OCI-LY7 (cell line): ENCODE data around the gene PEBP1. TPM values are rescaled to one million over a fixed set of nuclear protein-coding genes. Genes with fewer than 3 reads are reported as not detected.
"Not testable (repeated sequence)": the region's sequence is repeated elsewhere in the genome, so short reads cannot be mapped to it uniquely, and the experiment has no call there.

Experiments
- BruUV-seq: library from RNA; stranded (reverse); fragments of 400-500 nt; replicated peaks from 2 replicates; lab custom pipeline; 2021; lab: Mats Ljungman, UMichigan
- CTCF ChIA-PET: fragments of 300-600 bp; sonication (Branson Sonifier 250); formaldehyde crosslinking; loops from one replicate; lab custom pipeline; 2022; ENCODE audit warnings: antibody characterized with exemption; ENCODE audit not compliant: unreplicated experiment; lab: Charles Lee
- POLR2A ChIA-PET: fragments of 300-600 bp; sonication (Branson Sonifier 250); formaldehyde crosslinking; loops from one replicate; lab custom pipeline; 2022; ENCODE audit warnings: antibody characterized with exemption; lab: Charles Lee
- DNase-seq: peaks from one replicate; pipeline ENCODE4 v3.0.0-alpha.2; 2015; ENCODE audit warnings: low spot score
- H2AFZ ChIP-seq: fragments of 200-600 bp; sonication (generic), shearing (Covaris generic); 2 replicates; pipeline ENCODE4 v1.6.1; 2014; ENCODE audit warnings: mild to moderate bottlenecking, antibody characterized with exemption, low read length, moderate library complexity
- H3K27ac ChIP-seq: fragments of 200-600 bp; sonication (generic); 2 replicates; pipeline ENCODE4 v1.5.1; 2014; ENCODE audit warnings: mixed run types, low read depth, mild to moderate bottlenecking, moderate library complexity, low read length, inconsistent platforms; ENCODE audit not compliant: poor library complexity, severe bottlenecking
- H3K36me3 ChIP-seq: fragments of 200-600 bp; sonication (generic); 2 replicates; pipeline ENCODE4 v1.6.1; 2014; ENCODE audit warnings: mild to moderate bottlenecking, antibody characterized with exemption, low read length, moderate library complexity, mixed read lengths; ENCODE audit not compliant: insufficient read depth
- H3K4me1 ChIP-seq: fragments of 200-600 bp; sonication (generic); 2 replicates; pipeline ENCODE4 v1.5.1; 2014; ENCODE audit warnings: mild to moderate bottlenecking, low read length; ENCODE audit not compliant: insufficient read depth, poor library complexity, severe bottlenecking
- H3K4me2 ChIP-seq: fragments of 200-600 bp; sonication (generic); 2 replicates; pipeline ENCODE4 v1.6.1; 2014; ENCODE audit warnings: mild to moderate bottlenecking, low read length
- H3K4me3 ChIP-seq: fragments of 200-600 bp; sonication (generic); 2 replicates; pipeline ENCODE4 v1.5.1; 2014; ENCODE audit warnings: mild to moderate bottlenecking, low read depth, low read length; ENCODE audit not compliant: poor library complexity, severe bottlenecking
- H3K79me2 ChIP-seq: fragments of 200-600 bp; sonication (generic); 2 replicates; pipeline ENCODE4 v1.6.1; 2016; ENCODE audit warnings: low read depth, mild to moderate bottlenecking, low read length, moderate library complexity, mixed read lengths; ENCODE audit not compliant: insufficient read depth
- H3K9me2 ChIP-seq: fragments of 200-600 bp; sonication (generic); 2 replicates; pipeline ENCODE4 v1.6.1; 2016; ENCODE audit warnings: mild to moderate bottlenecking, low read length, mixed read lengths; ENCODE audit not compliant: insufficient read depth
- H3K9me3 ChIP-seq: fragments of 200-600 bp; sonication (generic); 2 replicates; pipeline ENCODE4 v1.6.1; 2014; ENCODE audit warnings: mild to moderate bottlenecking, mixed run types, low read length, mixed read lengths
- H4K20me1 ChIP-seq: fragments of 200-600 bp; sonication (generic); 2 replicates; pipeline ENCODE4 v1.6.1; 2014; ENCODE audit warnings: mild to moderate bottlenecking, antibody characterized with exemption, low read length, moderate library complexity, mixed read lengths; ENCODE audit not compliant: insufficient read depth
- EZH2phosphoT487 ChIP-seq: fragments of 200-600 bp; sonication (generic); IDR thresholded peaks from 2 replicates; pipeline ENCODE4 v1.6.1; 2018; ENCODE audit warnings: low read depth, borderline replicate concordance, mild to moderate bottlenecking, mixed run types, antibody characterized with exemption, low read length, moderate library complexity, mixed read lengths
- intact Hi-C: fragments of 100-400 bp; cut with micrococcal nuclease; formaldehyde crosslinking; loops from one replicate; pipeline ENCODE4 v1.10.0; 2022; ENCODE audit not compliant: unreplicated experiment
- total RNA-seq, 2 experiments: library from RNA; depleted of rRNA in 1 of 2; stranded (reverse); fragments of >200 nt in 1 of 2; shearing (Covaris generic) in 1 of 2; gene quantifications; 2 replicates each; pipeline ENCODE4 v1.2.3, GENCODE V29; 2014 to 2022
- TF ChIP-seq, protein P1 (sequence below): fragments of 200-600 bp; sonication (generic); conservative IDR thresholded peaks from 2 replicates; pipeline ENCODE4 v1.5.1; 2014; ENCODE audit warnings: mild to moderate bottlenecking, antibody characterized with exemption, low read length, moderate library complexity, mixed read lengths

The PEBP1 gene
- total RNA-seq, 2 experiments from 2014 or later, result 128 to 154 TPM

DNA sequence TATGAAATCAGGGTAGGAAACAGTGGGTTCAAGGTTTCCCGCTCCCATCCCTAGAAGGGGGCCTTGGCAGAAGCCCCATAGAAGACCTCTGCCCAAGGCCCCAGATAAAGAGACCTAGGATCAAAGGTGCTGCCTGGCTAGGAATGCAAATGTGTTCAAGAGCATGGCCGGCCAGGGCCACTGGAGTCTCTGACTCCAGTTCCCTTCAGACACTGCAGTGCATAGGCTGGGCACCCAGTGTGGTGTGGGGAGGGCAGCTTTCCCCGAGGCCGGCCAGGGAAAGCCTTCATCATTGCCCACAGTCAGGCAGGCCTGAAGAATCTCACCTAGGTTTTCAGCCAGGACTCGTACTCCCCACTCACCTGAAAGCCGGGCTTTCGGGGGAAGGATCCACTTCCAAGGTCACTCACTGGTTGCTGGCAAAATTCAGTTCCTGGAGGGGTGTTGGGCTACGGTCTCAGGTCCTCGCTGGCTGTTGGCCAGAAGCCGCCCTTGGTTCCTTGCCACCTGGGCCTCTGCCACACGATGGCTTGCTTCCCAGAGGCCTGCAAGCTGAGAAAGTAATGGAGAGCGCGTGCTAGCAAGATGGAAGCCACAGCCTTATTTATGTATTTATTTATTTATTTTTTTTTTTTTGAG, 9.7 kb upstream of the PEBP1 start:
- no TSS peak for BruUV-seq
- Histone ChIP-seq H3K4me2 (no peak overlapping the region), H3K9me3 (no peaks in the 10 kb centered on the region), H3K9me2 (no peaks in the 10 kb centered on the region), H3K79me2 (no peaks in the 10 kb centered on the region), H3K4me1 (no peaks in the 10 kb centered on the region), H4K20me1 (no peaks in the 10 kb centered on the region), H3K4me3 (no peak overlapping the region), H2AFZ (no peak overlapping the region), H3K27ac (no peak overlapping the region), H3K36me3 (no peaks in the 10 kb centered on the region)
- CTCF ChIA-PET, result no interaction called here
- intact Hi-C loops, result no loop called here
- DNase-seq, result no peak
- no peak for TF ChIP-seq EZH2phosphoT487
- TF ChIP-seq, protein P1, sequence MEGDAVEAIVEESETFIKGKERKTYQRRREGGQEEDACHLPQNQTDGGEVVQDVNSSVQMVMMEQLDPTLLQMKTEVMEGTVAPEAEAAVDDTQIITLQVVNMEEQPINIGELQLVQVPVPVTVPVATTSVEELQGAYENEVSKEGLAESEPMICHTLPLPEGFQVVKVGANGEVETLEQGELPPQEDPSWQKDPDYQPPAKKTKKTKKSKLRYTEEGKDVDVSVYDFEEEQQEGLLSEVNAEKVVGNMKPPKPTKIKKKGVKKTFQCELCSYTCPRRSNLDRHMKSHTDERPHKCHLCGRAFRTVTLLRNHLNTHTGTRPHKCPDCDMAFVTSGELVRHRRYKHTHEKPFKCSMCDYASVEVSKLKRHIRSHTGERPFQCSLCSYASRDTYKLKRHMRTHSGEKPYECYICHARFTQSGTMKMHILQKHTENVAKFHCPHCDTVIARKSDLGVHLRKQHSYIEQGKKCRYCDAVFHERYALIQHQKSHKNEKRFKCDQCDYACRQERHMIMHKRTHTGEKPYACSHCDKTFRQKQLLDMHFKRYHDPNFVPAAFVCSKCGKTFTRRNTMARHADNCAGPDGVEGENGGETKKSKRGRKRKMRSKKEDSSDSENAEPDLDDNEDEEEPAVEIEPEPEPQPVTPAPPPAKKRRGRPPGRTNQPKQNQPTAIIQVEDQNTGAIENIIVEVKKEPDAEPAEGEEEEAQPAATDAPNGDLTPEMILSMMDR, result no peak
- POLR2A ChIA-PET, result interaction anchor here (2.0 kb wide), 1 partner anchor 9 kb away, joined by 11 read pairs; the partner anchor contains the start of gene PEBP1

DNA sequence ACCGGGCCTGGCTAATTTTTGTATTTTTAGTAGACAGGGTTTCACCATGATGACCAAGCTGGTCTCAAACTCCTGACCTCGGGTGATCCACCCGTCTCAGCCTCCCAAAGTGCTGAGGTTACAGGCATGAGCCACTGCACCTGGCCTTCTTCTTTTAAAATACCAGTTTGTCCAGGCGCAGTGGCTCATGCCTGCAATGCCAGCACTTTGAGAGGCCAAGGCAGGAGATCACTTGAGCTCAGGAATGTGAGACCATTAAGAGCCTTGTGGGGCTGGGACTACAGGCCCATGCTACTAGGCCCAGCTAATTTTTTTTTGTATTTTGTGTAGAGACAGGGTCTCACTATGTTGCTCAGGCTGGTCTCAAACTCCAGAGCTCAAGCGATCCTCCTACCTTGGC, 8.1 kb upstream of the PEBP1 start:
- ChIA-PET POLR2A (no interaction called here), CTCF (no interaction called here)
- intact Hi-C loops, result no loop called here

DNA sequence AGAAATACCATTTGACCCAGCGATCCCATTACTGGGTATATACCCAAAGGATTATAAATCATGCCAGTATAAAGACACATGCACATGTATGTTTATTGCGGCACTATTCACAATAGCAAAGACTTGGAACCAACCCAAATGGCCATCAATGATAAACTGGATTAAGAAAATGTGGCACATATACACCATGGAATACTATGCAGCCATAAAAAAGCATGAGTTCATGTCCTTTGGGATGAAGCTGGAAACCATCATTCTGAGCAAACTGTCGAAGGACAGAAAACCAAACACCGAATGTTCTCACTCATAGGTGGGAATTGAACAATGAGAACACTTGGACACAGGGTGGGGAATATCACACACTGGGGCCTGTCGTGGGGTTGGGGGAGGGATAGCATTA, 6.5 kb upstream of the PEBP1 start:
- POLR2A ChIA-PET, BruUV-seq: not testable (repeated sequence)

More for the DNA sequence above, 8.1 kb upstream of the PEBP1 start:
- Histone ChIP-seq H3K4me1 (peaks cover 12% of the 10 kb centered on the region), H3K4me2 (no peak overlapping the region), H4K20me1 (no peaks in the 10 kb centered on the region), H3K79me2 (no peaks in the 10 kb centered on the region), H2AFZ (no peak overlapping the region), H3K36me3 (no peaks in the 10 kb centered on the region), H3K4me3 (no peak overlapping the region), H3K9me3 (no peaks in the 10 kb centered on the region), H3K27ac (no peak overlapping the region), H3K9me2 (no peaks in the 10 kb centered on the region)
- TF ChIP-seq, protein P1, result no peak
- TF ChIP-seq EZH2phosphoT487, result no peak
- DNase-seq, result no peak
- BruUV-seq, result no TSS peak

More for the DNA sequence above, 6.5 kb upstream of the PEBP1 start:
- CTCF ChIA-PET, DNase-seq, H3K4me2 ChIP-seq, H3K4me3 ChIP-seq, H3K27ac ChIP-seq, H4K20me1 ChIP-seq, H3K9me3 ChIP-seq, H3K79me2 ChIP-seq, H3K36me3 ChIP-seq, H2AFZ ChIP-seq, intact Hi-C loops, H3K9me2 ChIP-seq: not testable (repeated sequence)
- peaks cover 12% of the 10 kb centered on the region for H3K4me1 ChIP-seq
